IMR-90 (cell line): ENCODE measurements around the gene NENF. TPM values are rescaled to one million over a fixed set of nuclear protein-coding genes. Genes with fewer than 3 reads are reported as not detected.

ENCODE experiments used
- ATAC-seq: fragments of 200-7000 bp; cut with Tn5 transposase; 2 replicates; pipeline ENCODE4 v1.9.1; 2020; ENCODE audit warnings: low read depth, mild to moderate bottlenecking, moderate library complexity
- BruUV-seq: library from RNA; stranded (reverse); fragments of 400-500 nt; replicated peaks from 2 replicates; lab custom pipeline; 2021; lab: Mats Ljungman, UMichigan
- CTCF ChIA-PET: fragments of 300-600 bp; formaldehyde crosslinking; extraction: SDS; loops from one replicate; lab custom pipeline; 2021; ENCODE audit warnings: antibody characterized with exemption; lab: Yijun Ruan, JAX
- POLR2A ChIA-PET: fragments of 300-600 bp; sonication (Branson Sonifier 250); formaldehyde crosslinking; loops from one replicate; lab custom pipeline; 2022; ENCODE audit warnings: antibody characterized with exemption; ENCODE audit not compliant: unreplicated experiment; lab: Charles Lee
- DNase-seq: peaks from one replicate; pipeline ENCODE4 v3.0.0; 2013
- H2AFZ ChIP-seq: replicated peaks from 2 replicates; pipeline ENCODE3; 2013; ENCODE audit warnings: low read length, mild to moderate bottlenecking; ENCODE audit not compliant: poor library complexity
- H2AK5ac ChIP-seq: 2 replicates; pipeline ENCODE4 v1.6.1; 2013; ENCODE audit warnings: low read depth, low read length, inconsistent platforms
- H2AK9ac ChIP-seq: replicated peaks from 2 replicates; pipeline ENCODE3; 2013; ENCODE audit warnings: mild to moderate bottlenecking, low read depth, low read length, moderate library complexity; ENCODE audit not compliant: poor library complexity
- H2BK120ac ChIP-seq: 2 replicates; pipeline ENCODE4 v1.6.1; 2013; ENCODE audit warnings: low read depth, low read length, inconsistent platforms
- H2BK15ac ChIP-seq: 3 replicates; pipeline ENCODE4 v1.6.1; 2013; ENCODE audit warnings: low read depth, low read length, inconsistent platforms
- H2BK20ac ChIP-seq: 2 replicates; pipeline ENCODE4 v1.6.1; 2013; ENCODE audit warnings: low read depth, mild to moderate bottlenecking, inconsistent platforms, low read length, moderate library complexity
- H2BK5ac ChIP-seq: 2 replicates; pipeline ENCODE4 v1.6.1; 2013; ENCODE audit warnings: mild to moderate bottlenecking, low read depth, low read length, inconsistent platforms; ENCODE audit not compliant: poor library complexity, severe bottlenecking
- H3K14ac ChIP-seq: replicated peaks from 2 replicates; pipeline ENCODE4 v1.6.1; 2013; ENCODE audit warnings: low read depth, low read length, inconsistent platforms
- H3K18ac ChIP-seq: 2 replicates; pipeline ENCODE4 v1.6.1; 2013; ENCODE audit warnings: low read depth, low read length, control low read depth
- H3K23ac ChIP-seq: 2 replicates; pipeline ENCODE4 v1.6.1; 2013; ENCODE audit warnings: low read depth, low read length, inconsistent platforms
- H3K27ac ChIP-seq: 2 replicates; pipeline ENCODE4 v1.5.1; 2013; ENCODE audit warnings: mild to moderate bottlenecking, control low read depth, low read length; ENCODE audit not compliant: insufficient read depth
- H3K27me3 ChIP-seq: 2 replicates; pipeline ENCODE4 v1.6.1; 2013; ENCODE audit warnings: low read length; ENCODE audit not compliant: control insufficient read depth, insufficient read depth
- H3K36me3 ChIP-seq: 2 replicates; pipeline ENCODE4 v1.6.1; 2013; ENCODE audit warnings: low read length, mixed read lengths; ENCODE audit not compliant: control insufficient read depth, insufficient read depth
- H3K4ac ChIP-seq: 2 replicates; pipeline ENCODE4 v1.6.1; 2013; ENCODE audit warnings: low read depth, low read length, inconsistent platforms
- H3K4me1 ChIP-seq: 2 replicates; pipeline ENCODE4 v1.6.1; 2013; ENCODE audit warnings: low read length, mixed read lengths; ENCODE audit not compliant: control insufficient read depth, insufficient read depth
- H3K4me2 ChIP-seq: 2 replicates; pipeline ENCODE4 v1.6.1; 2013; ENCODE audit warnings: low read depth, mild to moderate bottlenecking, control low read depth, low read length, moderate library complexity
- H3K4me3 ChIP-seq: 2 replicates; pipeline ENCODE4 v1.5.1; 2013; ENCODE audit warnings: low read depth, mild to moderate bottlenecking, control low read depth, low read length, moderate library complexity; ENCODE audit not compliant: insufficient read depth
- H3K56ac ChIP-seq: 2 replicates; pipeline ENCODE4 v1.6.1; 2013; ENCODE audit warnings: low read length, inconsistent platforms; ENCODE audit not compliant: insufficient read depth; ENCODE audit errors: extremely low read depth
- H3K79me1 ChIP-seq, 2 experiments: 2 replicates each; pipeline ENCODE4 v1.6.1; 2013; ENCODE audit warnings: low read length in 2 of 2, inconsistent platforms in 1 of 2, low read depth in 1 of 2
- H3K9ac ChIP-seq: 2 replicates; pipeline ENCODE4 v1.6.1; 2013; ENCODE audit warnings: low read depth, low read length, control low read depth
- H3K9me1 ChIP-seq: 2 replicates; pipeline ENCODE4 v1.6.1; 2013; ENCODE audit warnings: low read length, inconsistent platforms; ENCODE audit not compliant: insufficient read depth
- H3K9me3 ChIP-seq: 2 replicates; pipeline ENCODE4 v1.6.1; 2013; ENCODE audit warnings: low read length; ENCODE audit not compliant: control insufficient read depth, insufficient read depth
- H4K20me1 ChIP-seq: 2 replicates; pipeline ENCODE4 v1.6.1; 2013; ENCODE audit warnings: low read length, inconsistent platforms; ENCODE audit not compliant: insufficient read depth
- H4K5ac ChIP-seq: 2 replicates; pipeline ENCODE4 v1.6.1; 2013; ENCODE audit warnings: mild to moderate bottlenecking, low read depth, low read length, control low read depth
- H4K8ac ChIP-seq, 2 experiments: 2 replicates each; pipeline ENCODE4 v1.6.1; 2013; ENCODE audit warnings: low read depth in 2 of 2, low read length in 2 of 2, control low read depth in 1 of 2, inconsistent platforms in 1 of 2
- H4K91ac ChIP-seq: 2 replicates; pipeline ENCODE4 v1.6.1; 2013; ENCODE audit warnings: low read depth, low read length, inconsistent platforms; ENCODE audit not compliant: insufficient read depth
- CHD1 ChIP-seq: IDR thresholded peaks from 2 replicates; pipeline ENCODE4 v1.6.1; 2012; ENCODE audit warnings: low read depth, low read length, improper control_type of control experiment
- MXI1 ChIP-seq: IDR thresholded peaks from 2 replicates; pipeline ENCODE4 v1.6.1; 2012; ENCODE audit warnings: low read depth, mild to moderate bottlenecking, low read length, moderate library complexity, borderline replicate concordance
- WGBS, 2 experiments: methylation state at CpG; one replicate each; pipeline versions ENCODE4 v1.1.5 to v1.1.7; 2013; ENCODE audit warnings: missing lambda C conversion rate in 2 of 2; ENCODE audit not compliant: insufficient read length in 1 of 2; ENCODE audit errors: extremely low coverage in 2 of 2; 5-methylcytosine and 5-hydroxymethylcytosine counted together
- dilution Hi-C: fragments of 300-500 bp; cut with HindIII; formaldehyde crosslinking; loops from one replicate; pipeline ENCODE4 v1.14.3; 2018; ENCODE audit warnings: low sequenced_read_pairs; ENCODE audit not compliant: unreplicated experiment
- in situ Hi-C: fragments of 300-500 bp; cut with MboI; formaldehyde crosslinking; loops from 3 replicates; pipeline ENCODE4 v1.14.3; 2019; ENCODE audit warnings: low sequenced_read_pairs, inconsistent platforms, mixed read lengths
- intact Hi-C: fragments of 100-400 bp; cut with micrococcal nuclease; formaldehyde crosslinking; loops from 2 replicates; pipeline ENCODE4 v1.10.0; 2022
- polyA plus RNA-seq, 3 experiments: library from polyadenylated mRNA; depleted of rRNA; stranded (reverse); fragments of >200 nt; gene quantifications; 2 replicates each; pipeline ENCODE4 v1.2.3, GENCODE V29; 2012; ENCODE audit warnings: low replicate concordance in 1 of 3
- total RNA-seq: library from RNA; depleted of rRNA; stranded (reverse); fragments of >200 nt; gene quantifications from 2 replicates; pipeline ENCODE4 v1.2.3, GENCODE V29; 2012

NENF gene
- total and polyA plus RNA-seq, 2 of the 4 experiments (the other 2 are of a cell fraction): 16.0 to 40.4 TPM

GRCh38 chr1:212421165-212421564 is 11.6 kb upstream of the NENF start:
- no peak for ATAC-seq
- Histone ChIP-seq H3K9me1 (no peaks in the 10 kb centered on the region), H4K8ac (no peak overlapping the region), H2AK5ac (no peak overlapping the region), H3K27ac (no peak overlapping the region), H3K27me3 (peaks cover 17% of the 10 kb centered on the region), H2BK120ac (no peak overlapping the region), H2BK5ac (no peak overlapping the region), H2BK15ac (no peak overlapping the region), H2BK20ac (no peak overlapping the region), H3K23ac (no peak overlapping the region), H3K4me1 (no peaks in the 10 kb centered on the region), H3K14ac (no peak overlapping the region), H3K9ac (no peak overlapping the region), H2AK9ac (no peak overlapping the region), H3K4ac (no peak overlapping the region), H3K36me3 (no peaks in the 10 kb centered on the region), H4K91ac (no peak overlapping the region), H3K18ac (no peak overlapping the region), H2AFZ (no peak overlapping the region), H4K5ac (no peak overlapping the region), H3K4me3 (no peak overlapping the region), H3K9me3 (no peaks in the 10 kb centered on the region), H3K79me1 (no peaks in the 10 kb centered on the region), H3K56ac (no peak overlapping the region), H3K4me2 (no peak overlapping the region), H4K20me1 (no peaks in the 10 kb centered on the region)
- dilution Hi-C loops (no loop called here), intact Hi-C loops (no loop called here), in situ Hi-C loops (no loop called here)
- WGBS, 2 experiments: no CpG with 5 or more reads among the region's 2 CpGs
- CTCF ChIA-PET: no interaction called here
- BruUV-seq: no TSS peak
- POLR2A ChIA-PET: no interaction called here
- no peak for DNase-seq
- TF ChIP-seq CHD1 (no peak), MXI1 (no peak)
